Hematopoietic multipotent progenitor cell treated with erythropoietin and hydrocortisone succinate and interleukin-3 and kit ligand, for 4 days (in vitro differentiated cells): ENCODE data around the gene IMPDH2.

Source experiments
- DNase-seq: peaks from one replicate; pipeline ENCODE4 v3.0.0-alpha.2; 2015

IMPDH2 gene

DNA sequence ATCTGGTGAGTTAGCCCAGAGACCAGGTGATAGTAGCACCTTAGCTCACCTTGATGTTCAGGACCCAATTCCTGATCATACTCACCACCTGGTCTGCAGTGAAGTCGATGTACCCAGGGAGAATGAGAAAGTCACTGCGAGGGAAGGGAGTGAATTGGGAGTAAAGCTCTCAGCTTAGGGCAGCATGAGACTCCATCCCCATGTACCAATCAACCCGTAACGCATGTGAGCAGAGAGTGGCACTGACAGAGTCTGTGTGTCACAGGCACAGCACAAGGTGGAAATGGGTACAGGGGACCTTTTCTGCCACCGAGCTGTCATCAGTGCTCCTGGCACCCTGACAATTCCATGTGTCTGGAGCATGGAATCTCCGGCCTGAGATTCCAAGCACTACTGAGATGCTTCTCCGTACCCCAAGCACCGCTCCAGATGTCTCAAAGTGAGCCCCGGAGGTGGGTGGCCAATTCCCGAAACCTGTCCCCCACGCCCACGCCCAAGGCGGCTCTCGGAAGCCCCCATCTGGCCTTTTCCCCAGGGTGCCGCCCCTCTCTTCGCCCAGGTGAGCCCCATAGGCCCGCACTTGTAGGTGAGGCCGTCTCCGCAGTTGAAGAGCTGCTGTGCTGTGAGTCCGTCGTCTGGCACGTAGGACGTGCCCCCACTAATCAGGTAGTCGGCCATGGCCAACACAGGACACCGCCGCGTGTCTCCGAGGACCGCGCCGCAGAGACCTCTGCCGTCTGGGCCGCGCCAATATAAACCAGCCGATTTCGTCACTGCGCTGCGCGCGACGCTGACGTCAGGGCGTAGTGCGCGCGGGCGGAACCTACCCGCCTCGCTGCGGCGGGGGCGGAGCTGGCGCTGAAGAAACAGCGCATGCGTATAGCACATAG lies at the start of gene IMPDH2:
TSS of gene IMPDH2 (minus strand) at position 726 of the 890 bp plus-strand sequence. CDS start at position 678, 48 bp downstream.
- DNase-seq, result peak; percentile 97

- no peak for DNase-seq
Measured at GRCh38 chr3:49076646-49077045, 47.4 kb upstream of the IMPDH2 start.

DNA sequence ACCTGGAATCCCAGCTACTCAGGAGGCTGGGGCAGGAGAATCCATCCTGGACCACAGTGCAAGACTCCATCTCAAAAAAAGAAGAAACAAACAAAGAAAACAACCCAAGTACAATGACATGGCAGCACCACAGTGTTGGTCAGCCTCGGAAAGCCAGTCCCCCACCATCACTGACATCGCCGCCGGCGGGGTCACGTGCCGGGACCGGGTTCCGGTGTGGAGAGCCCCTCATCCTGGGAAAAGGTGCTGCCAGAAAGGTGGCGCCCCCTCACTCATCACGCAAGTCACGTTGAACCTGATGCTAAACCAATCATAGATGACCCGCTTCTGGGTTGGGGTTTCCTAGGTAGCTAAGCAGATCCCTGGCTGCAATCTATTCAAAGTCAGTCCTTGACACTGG lies 46.9 kb upstream of the IMPDH2 start:
- no peak for DNase-seq

DNA sequence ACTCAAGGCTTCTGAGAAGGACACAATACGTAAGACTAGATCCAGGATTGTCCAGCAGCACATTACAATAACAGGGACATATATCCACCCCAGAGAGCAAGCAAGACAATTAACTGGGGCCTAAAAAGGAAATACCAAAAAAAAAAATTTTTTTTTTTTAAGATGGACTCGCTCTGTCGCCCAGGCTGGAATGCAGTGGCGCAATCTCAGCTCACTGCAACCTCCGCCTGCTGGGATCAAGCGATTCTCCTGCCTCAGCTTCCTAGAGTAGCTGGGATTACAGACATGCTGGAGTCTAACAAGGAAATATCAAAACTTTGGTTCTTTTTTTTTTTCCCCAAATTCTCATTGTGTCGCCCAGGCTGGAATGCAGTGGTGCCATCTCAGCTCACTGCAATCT lies 28.8 kb upstream of the IMPDH2 start:
- DNase-seq, result no peak

DNA sequence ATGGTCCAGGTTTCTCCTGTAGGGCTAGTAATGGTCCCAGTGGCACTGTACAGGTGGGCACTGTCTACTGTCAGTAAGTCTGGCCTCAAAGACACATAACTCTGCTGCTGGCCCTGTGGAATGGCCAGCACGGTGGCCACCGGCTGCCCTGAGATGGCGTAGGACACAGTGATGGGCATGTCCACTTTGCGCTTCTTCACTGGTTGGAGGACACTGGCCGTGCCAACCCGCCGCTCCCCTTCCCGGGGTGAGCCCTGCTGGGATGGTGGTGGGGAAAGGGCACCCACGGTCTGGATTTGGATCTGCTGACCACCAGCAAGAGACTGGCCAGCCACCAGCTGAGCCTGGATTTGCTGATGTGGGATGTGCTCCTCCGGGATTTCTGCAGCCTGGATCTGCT lies 28.1 kb upstream of the IMPDH2 start:
- no peak for DNase-seq

DNA sequence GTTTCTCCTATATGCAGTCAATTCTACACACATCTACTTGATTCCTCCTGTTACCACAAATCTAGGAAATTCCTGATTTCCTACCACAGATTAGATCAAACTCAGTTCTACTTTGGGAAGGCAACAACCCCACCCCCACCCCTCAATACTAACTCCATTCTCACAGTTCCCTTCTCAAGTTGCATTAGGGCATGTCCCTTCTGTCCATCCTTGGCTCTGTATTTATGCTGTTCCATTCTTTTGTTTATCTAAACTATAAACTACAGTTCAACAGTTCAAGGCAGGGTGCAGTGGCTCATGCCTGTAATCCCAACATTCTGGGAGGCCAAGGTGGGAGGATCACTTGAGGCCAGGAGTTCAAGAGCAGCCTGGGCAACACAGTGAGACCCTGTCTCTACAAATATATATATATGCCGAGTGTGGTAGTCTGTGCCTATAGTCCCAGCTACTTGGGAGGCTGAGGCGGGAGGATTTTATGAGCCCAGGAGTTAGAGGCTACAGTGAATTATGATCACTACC lies 25.2 kb upstream of the IMPDH2 start:
- DNase-seq, result no peak

DNA sequence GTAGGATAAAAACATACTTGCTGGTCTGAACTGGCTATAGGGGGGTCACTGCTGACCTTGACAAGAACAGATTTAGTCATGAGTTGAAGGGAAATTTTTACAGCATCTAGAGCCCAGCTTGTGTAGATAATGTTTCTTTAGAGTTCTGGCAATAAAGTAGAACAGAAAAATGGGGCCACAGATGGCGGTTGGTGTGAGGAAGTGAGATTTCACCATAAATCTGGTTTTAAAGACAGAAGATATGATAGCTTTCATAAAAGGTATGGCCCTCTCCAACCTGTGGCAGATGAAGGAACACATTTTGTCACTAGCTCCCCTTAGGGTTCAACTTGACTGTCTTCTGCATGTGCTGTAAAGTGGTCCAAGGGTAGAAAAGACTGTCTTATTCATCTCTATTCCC lies 24.3 kb upstream of the IMPDH2 start:
- peak; percentile 6 for DNase-seq

GRCh38 chr3:49035281-49035680 lies 6.1 kb upstream of the IMPDH2 start:
- no peak for DNase-seq

- DNase-seq, result no peak
Measured at GRCh38 chr3:49034650-49035049, 5.5 kb upstream of the IMPDH2 start.

- no peak for DNase-seq
Measured at GRCh38 chr3:49032646-49033304, 3.6 kb upstream of the IMPDH2 start.

GRCh38 chr3:49030321-49030720 lies 1.1 kb upstream of the IMPDH2 start:
- no peak for DNase-seq

DNA sequence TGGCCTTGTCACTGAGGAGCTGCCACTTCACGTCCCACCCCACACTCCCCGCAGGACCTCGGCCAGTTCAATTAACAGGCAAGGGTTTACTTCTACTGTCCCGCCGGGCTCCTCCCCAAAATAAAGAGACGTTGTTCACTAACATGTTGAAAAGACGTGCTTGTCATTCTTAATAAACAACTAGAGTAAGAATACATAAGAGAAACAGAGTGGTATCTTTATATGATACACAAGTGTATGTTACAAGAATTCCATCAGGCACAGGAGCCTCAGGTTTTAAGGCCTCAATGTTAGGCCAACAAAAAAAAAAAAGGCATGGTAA lies 326 bp upstream of the IMPDH2 start:
- DNase-seq, result no peak

GRCh38 chr3:49028298-49028672 lies 913 bp downstream of the IMPDH2 start:
- no peak for DNase-seq

GRCh38 chr3:49027634-49028033 lies 1.6 kb downstream of the IMPDH2 start:
- no peak for DNase-seq

DNA sequence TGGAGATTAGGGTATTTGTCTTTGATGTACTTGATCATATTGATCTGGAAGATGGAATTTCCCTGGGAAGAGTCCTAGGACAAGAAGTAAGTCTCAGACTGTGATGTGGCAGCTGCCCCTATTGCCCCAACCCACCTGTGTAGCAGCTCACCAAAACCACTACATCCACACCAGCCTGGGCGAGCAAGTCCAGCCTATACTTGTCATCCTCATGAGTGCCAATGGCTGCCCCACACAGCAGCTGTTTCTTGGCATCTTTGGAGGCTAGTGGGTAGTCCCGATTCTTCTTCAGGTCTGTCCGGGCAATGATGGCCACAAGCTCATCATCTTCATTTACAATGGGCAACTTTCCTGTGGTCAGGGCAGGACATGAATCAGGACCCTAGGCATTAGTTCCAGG lies 2.7 kb downstream of the IMPDH2 start:
- DNase-seq, result no peak

GRCh38 chr3:49025793-49026520 lies 3.2 kb downstream of the IMPDH2 start:
- DNase-seq, result no peak

DNA sequence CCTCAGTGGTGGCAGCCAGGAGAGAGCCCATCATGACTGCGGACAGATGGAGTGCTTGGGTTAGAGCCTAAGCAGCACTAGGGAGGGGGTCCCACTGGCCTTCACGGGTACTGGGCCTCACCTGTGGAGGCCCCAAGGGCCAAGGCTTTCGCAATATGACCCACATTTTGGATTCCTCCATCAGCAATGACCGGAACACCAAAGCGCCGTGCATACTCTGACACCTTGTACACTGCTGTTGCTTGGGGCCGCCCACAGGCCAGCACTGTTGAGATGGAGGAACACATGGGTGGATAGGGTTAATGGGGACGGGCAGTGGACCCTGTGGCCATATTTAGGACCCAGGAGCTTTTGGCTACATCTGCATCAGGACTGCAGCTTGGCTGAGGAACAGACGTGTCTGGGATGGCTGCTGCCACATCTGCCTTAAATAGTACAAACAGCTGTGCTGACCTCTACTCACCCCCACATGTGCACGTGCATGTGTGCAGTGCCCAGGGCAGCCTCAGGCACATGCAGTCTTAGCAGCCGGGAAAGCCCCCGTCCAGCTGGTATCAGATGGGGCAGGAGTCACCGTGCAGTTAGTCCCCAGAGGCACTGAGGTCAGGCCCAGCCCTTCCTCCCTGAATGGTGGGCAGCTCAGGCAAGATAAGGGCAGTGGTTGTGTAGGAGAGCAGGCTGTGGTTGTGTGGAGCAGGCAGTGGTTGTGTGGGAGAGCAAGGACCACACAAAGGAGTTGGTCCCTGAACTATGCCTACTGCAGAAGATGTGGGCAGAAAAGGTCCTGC lies 4.0 kb downstream of the IMPDH2 start:
- DNase-seq, result peak; percentile 97

- no peak for DNase-seq
Measured at GRCh38 chr3:49024449-49024848, 4.7 kb downstream of the IMPDH2 start.

DNA sequence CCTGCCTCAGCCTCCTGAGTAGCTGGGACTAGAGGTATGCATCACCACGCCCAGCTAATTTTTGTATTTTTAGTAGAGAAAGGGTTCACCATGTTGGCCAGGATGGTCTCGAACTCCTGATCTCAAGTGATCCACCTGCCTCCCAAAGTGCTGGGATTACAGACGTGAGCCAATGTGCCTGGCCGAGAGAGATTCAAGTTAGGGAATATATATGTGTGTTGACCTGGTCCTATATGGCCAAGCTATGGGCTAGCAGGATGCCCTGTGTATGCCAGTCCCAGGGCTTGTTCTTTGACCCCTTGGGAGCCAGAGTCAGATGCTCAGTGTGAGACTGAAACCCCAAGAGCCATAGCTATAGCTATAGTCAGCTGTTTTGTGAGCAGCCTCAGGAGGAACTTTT lies 5.4 kb downstream of the IMPDH2 start:
- no peak for DNase-seq

DNA sequence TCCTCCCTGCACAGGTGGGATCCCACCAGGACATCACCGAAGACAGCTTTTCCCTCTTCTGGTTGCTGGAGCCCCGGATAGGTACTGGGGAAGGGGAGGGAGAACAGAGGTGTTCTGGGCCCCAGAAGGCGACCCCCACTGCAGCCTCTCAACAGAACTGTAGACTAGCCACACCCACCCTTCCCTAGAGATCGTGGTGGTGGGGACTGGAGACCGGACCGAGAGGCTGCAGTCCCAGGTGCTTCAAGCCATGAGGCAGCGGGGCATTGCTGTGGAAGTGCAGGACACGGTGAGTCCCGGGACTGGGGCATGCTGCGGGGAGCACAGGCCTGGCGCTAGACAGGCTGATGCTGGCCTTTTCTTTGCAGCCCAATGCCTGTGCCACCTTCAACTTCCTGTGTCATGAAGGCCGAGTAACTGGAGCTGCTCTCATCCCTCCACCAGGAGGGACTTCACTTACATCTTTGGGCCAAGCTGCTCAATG lies 6.5 kb downstream of the IMPDH2 start:
- peak; percentile 54 for DNase-seq

DNA sequence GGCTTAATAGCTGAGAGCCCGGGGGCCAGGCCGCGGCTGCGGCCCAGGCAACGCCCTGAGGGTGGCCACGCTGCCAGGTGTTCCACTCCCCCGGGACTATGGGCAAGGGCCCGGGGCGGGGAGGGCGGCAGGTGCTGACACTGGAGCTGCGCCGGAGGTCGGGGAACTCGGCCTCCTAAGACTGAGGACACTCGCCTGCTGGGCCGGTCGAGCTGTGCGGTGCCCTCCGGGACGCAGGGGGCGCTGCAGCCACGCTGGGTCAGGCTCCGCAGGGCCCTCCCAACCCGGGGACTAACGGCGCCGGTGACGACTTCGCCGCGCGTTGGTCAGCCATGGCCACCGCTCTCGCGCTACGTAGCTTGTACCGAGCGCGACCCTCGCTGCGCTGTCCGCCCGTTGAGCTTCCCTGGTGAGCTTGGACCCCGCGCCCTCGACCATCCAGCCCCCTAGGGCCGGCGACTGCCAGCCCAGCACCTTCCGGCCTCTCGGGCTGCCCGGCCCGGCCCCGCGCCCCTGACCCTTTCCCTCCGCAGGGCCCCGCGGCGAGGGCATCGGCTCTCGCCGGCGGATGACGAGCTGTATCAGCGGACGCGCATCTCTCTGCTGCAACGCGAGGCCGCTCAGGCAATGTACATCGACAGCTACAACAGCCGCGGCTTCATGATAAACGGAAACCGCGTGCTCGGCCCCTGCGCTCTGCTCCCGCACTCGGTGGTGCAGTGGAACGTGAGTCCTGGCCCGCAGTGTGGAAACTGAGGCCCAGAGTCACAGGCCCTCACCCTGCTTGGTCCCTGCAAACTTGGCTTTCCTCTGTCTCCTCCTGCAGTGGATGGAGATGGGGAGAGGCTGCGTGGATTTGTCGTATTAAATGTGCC lies 7.1 kb downstream of the IMPDH2 start, which contains the start of gene NDUFAF3:
TSS of gene NDUFAF3 (plus strand) at position 309 of the 875 bp plus-strand sequence. CDS start at position 333, 24 bp downstream.
- peak; percentile 96 for DNase-seq
